ENCODE measurements around the gene PIM2. TPM values are rescaled to one million over a fixed set of nuclear protein-coding genes. Genes with fewer than 3 reads are reported as not detected.

PIM2 gene
- total and polyA plus RNA-seq, 2 experiments from 2014 or later = 11.5 to 16.8 TPM

DNA sequence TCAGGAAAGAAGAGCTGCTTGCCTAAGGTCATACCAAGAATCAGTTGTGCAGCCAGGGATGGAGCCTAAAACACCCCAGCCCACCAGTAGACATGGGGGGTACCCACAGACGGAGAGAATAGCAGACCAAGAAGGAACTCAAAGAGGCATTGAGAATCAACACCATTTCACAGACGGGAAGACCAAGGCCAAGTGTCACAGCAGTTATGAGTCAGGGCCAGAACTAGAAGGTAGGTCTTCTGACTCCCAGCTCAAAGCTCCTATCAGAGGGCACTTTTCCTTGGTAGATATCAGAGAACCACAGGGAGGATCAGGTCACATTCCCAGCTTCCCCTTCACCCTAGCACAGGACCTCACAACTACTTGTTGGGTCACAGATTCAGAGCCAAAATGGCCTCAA, 24.1 kb upstream of the PIM2 start:
- H3K79me2 ChIP-seq = peaks cover 54% of the 10 kb centered on the region
- no peak overlapping the region for H2AFZ ChIP-seq
- H4K20me1 ChIP-seq (ENCODE audit: insufficient read depth, poor library complexity, severe bottlenecking) = peaks cover 15% of the 10 kb centered on the region
- H3K9me3 ChIP-seq (ENCODE audit: low read depth) = no peaks in the 10 kb centered on the region
- no peaks in the 10 kb centered on the region for H3K27me3 ChIP-seq
- no peak for TF ChIP-seq EZH2phosphoT487 (IDR thresholded peaks at IDR 0.05; ENCODE audit: low read depth, severe bottlenecking, unreplicated experiment)
- TF ChIP-seq, protein P1, sequence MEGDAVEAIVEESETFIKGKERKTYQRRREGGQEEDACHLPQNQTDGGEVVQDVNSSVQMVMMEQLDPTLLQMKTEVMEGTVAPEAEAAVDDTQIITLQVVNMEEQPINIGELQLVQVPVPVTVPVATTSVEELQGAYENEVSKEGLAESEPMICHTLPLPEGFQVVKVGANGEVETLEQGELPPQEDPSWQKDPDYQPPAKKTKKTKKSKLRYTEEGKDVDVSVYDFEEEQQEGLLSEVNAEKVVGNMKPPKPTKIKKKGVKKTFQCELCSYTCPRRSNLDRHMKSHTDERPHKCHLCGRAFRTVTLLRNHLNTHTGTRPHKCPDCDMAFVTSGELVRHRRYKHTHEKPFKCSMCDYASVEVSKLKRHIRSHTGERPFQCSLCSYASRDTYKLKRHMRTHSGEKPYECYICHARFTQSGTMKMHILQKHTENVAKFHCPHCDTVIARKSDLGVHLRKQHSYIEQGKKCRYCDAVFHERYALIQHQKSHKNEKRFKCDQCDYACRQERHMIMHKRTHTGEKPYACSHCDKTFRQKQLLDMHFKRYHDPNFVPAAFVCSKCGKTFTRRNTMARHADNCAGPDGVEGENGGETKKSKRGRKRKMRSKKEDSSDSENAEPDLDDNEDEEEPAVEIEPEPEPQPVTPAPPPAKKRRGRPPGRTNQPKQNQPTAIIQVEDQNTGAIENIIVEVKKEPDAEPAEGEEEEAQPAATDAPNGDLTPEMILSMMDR (IDR thresholded peaks at IDR 0.05; ENCODE audit: poor library complexity) = no peak
- H3K4me3 ChIP-seq = no peak overlapping the region
- no peak for DNase-seq (ENCODE audit: low spot score)
- no peaks in the 10 kb centered on the region for H3K4me1 ChIP-seq (ENCODE audit: insufficient read depth)
- no peak overlapping the region for H3K27ac ChIP-seq
- no peaks in the 10 kb centered on the region for H3K36me3 ChIP-seq (replicated peaks; ENCODE audit: insufficient read depth, low read depth)
- H3K9me2 ChIP-seq (replicated peaks; ENCODE audit: insufficient read depth) = no peaks in the 10 kb centered on the region
- H3K4me2 ChIP-seq = no peak overlapping the region
- WGBS (ENCODE audit: low lambda C conversion rate, missing lambda C conversion rate) = 74% methylated on average over 2 of the region's 2 CpGs

DNA sequence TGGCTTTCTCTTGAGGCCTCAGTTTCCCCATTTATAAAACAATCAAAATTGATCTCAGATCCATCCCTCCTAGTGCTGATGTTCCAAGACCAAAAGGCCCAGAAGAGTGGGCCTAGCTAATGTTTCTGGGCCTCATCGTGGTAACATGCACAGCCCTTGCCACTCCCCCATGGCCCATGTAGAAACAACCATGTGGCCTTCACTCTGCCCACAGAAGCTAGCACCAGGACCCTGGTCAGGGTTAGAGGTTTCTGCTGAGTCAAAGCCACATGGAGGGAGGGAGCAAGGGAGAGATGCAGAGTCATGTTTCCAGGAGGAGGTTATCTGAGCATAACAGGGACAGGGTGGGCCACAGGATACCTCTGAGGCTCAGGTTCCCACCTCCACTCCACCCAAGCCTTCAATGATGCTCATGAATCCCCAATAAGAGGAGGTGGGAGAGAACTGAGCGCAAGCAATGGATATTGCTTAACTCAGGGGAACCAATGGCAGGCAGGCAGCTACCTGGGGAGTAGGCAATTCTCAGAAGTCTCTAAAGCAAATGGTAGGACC, 21.7 kb upstream of the PIM2 start:
- no peaks in the 10 kb centered on the region for H3K9me3 ChIP-seq (ENCODE audit: low read depth)
- H3K4me3 ChIP-seq = no peak overlapping the region
- no peak overlapping the region for H2AFZ ChIP-seq
- peaks cover 8% of the 10 kb centered on the region for H4K20me1 ChIP-seq (ENCODE audit: insufficient read depth, poor library complexity, severe bottlenecking)
- TF ChIP-seq EZH2 (IDR thresholded peaks at IDR 0.05; ENCODE audit: borderline replicate concordance) (no peak), EZH2phosphoT487 (IDR thresholded peaks at IDR 0.05; ENCODE audit: low read depth, severe bottlenecking, unreplicated experiment) (no peak)
- TF ChIP-seq, protein P1 (IDR thresholded peaks at IDR 0.05; ENCODE audit: poor library complexity) = no peak
- no peaks in the 10 kb centered on the region for H3K36me3 ChIP-seq (replicated peaks; ENCODE audit: insufficient read depth, low read depth)
- 82% methylated on average over 2 of the region's 2 CpGs for WGBS (ENCODE audit: low lambda C conversion rate, missing lambda C conversion rate)
- no peaks in the 10 kb centered on the region for H3K27me3 ChIP-seq
- DNase-seq (ENCODE audit: low spot score) = no peak
- no peaks in the 10 kb centered on the region for H3K4me1 ChIP-seq (ENCODE audit: insufficient read depth)
- H3K4me2 ChIP-seq = no peak overlapping the region
- H3K9me2 ChIP-seq (replicated peaks; ENCODE audit: insufficient read depth) = no peaks in the 10 kb centered on the region
- H3K79me2 ChIP-seq = peaks cover 53% of the 10 kb centered on the region
- no peak overlapping the region for H3K27ac ChIP-seq

DNA sequence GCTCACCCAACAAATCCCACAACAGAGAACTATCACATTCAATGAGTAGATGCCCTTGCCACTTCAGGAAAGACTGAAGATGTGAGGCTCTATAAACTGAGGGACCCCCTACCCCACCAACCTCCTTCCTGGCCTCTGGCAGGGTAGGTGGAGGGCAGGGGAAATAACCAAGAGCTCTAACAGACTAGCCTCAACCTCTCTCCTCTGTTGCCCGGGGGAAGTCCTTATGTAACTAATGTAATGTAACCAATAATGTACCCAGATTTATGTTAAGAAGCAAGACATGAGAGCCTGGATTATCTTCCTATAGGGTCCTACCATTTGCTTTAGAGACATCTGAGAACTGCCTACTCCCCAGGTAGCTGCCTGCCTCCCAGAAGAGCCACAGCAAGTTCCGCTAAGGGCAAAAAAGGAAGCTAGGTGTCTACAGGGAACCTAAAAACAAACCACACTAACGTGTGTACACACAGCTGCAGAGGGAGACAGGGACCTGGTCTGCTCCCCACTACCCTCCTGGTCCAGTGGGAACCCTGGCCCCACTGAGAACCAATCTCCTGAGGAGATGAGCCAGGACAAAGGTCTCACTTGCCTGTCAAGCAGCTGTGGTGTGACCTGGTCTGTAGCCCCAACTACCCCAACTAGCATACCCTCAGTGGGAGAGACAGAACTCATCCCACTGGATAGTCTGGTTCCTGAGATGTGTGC, 20.9 kb upstream of the PIM2 start:
- Histone ChIP-seq H3K27ac (no peak overlapping the region), H3K79me2 (peaks cover 47% of the 10 kb centered on the region)

More for the DNA sequence above, 20.9 kb upstream of the PIM2 start:
- TF ChIP-seq EZH2phosphoT487 (IDR thresholded peaks at IDR 0.05; ENCODE audit: low read depth, severe bottlenecking, unreplicated experiment) (no peak), EZH2 (IDR thresholded peaks at IDR 0.05; ENCODE audit: borderline replicate concordance) (no peak)
- TF ChIP-seq, protein P1 (IDR thresholded peaks at IDR 0.05; ENCODE audit: poor library complexity) = no peak
- H4K20me1 ChIP-seq (ENCODE audit: insufficient read depth, poor library complexity, severe bottlenecking) = peaks cover 6% of the 10 kb centered on the region
- no peaks in the 10 kb centered on the region for H3K4me1 ChIP-seq (ENCODE audit: insufficient read depth)
- H2AFZ ChIP-seq = no peak overlapping the region
- DNase-seq (ENCODE audit: low spot score) = no peak
- H3K4me3 ChIP-seq = no peak overlapping the region
- no peaks in the 10 kb centered on the region for H3K9me3 ChIP-seq (ENCODE audit: low read depth)
- no peaks in the 10 kb centered on the region for H3K9me2 ChIP-seq (replicated peaks; ENCODE audit: insufficient read depth)
- WGBS (ENCODE audit: low lambda C conversion rate, missing lambda C conversion rate) = 76% methylated on average over 3 of the region's 3 CpGs
- no peaks in the 10 kb centered on the region for H3K36me3 ChIP-seq (replicated peaks; ENCODE audit: insufficient read depth, low read depth)
- no peak overlapping the region for H3K4me2 ChIP-seq
- no peaks in the 10 kb centered on the region for H3K27me3 ChIP-seq

Measured in hepatocyte (in vitro differentiated cells).